K562 treated with DMSO at 1 percent for 48 hours (cell line): Measurements from ENCODE around the gene C2CD4A. TPM values are rescaled to one million over a fixed set of nuclear protein-coding genes. Genes with fewer than 3 reads are reported as not detected.

Experiments used
- total RNA-seq: library from RNA; unstranded; fragments of 300-600 nt; gene quantifications from 2 replicates; pipeline ENCODE4 v1.2.3, GENCODE V29; 2022; ENCODE audit warnings: low replicate concordance; ENCODE audit errors: extremely low read depth

The C2CD4A gene, protein sequence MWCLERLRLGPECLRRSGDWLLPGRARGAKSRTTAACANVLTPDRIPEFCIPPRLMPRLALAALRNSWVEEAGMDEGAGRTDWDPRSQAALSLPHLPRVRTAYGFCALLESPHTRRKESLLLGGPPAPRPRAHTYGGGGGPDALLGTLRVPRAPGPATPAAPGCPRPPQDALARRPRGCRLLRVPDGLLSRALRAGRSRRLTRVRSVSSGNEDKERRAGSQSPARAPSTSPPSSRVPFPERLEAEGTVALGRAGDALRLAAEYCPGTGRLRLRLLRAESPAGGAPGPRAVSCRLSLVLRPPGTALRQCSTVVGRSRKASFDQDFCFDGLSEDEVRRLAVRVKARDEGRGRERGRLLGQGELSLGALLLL
- total RNA-seq = not detected in 2 replicates

DNA sequence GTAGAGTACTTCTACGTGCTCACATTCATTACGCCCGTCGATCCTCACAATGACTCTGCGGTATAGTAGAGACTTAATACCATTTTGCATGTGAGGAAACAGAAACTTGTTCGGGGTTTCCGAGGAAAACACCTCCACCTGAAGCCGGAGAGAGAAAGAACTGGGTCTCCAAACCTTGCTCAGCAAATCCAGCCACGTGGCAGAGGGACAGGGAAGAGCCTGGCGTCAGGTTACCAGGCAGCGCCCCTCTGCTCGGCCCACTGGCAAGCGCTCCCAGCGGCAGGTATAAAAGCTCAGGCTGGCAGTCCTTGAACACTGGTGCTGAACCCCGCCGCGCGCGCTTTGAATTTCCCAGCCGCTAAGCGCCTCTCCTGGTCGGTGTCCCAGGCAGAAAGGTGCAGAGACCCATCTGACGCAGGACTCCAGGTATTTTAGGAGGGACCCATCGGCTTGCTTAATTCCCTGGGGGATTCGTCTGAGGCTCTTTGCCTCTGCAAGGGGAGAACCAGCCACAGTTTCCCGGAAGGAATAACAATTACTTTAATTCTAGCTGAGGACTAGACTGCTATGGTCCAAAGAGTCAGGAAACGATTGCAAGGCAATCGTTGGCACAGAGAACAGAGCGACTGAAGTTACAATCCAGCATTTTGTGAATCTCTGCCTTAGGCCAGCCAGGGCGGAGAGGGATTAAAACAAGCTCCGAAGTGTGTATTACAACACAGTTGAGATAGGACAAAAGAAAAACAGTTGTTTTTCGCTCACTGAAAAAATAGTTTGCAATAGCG, at the start of gene C2CD4A:
Gene C2CD4A, plus strand, starts transcription at position 315 of the 785 bp plus-strand sequence. CDS start 637 bp downstream, outside the sequence.

DNA sequence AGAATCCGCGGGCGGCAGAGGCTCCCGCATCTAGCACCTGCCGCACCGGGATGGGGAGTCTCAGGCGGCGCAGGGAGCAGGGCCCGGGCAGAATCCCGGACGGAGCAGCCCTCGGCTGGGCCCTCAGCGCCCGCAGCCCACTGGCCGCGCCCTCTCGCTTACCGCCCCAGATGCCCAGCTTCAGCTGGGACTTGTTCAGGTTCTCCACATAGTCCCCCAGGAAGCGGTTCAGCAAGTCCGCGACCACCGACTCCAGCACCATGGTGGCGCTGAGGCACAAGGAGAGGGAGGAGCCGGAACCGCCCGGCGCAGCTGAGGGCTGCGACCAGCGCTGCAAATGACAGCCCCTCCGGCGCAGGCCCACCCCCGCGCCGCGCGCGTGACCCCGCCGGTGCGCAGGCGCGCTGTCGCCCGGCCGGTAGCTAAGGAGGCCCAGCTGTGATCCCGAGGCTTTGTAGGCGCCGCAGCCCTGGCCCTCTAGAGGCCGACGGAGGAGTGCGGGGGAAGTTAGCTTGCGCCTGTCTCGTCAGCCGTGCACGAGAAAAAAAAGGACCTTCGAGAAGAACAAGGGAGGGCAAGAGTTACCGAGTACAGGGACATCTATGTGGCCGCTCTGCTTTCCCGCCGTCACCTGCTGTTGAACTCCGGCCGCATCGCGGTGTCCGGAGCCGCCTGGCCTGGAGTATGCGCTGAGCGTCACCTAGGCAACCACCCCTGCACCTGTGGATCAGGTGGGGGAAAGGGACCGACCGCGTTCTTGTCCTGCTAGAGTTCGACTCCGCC, 6.5 kb upstream of the C2CD4A start, which contains the start of gene VPS13C:
Gene VPS13C, minus strand, starts transcription at position 335 of the 783 bp plus-strand sequence. Its CDS starts 73 bp downstream, at position 262.

Other genes starting within 250 kb of the C2CD4A start
- not detected in 2 replicates for gene VPS13C, start 6.5 kb upstream of the C2CD4A start, total RNA-seq
- not detected in 2 replicates for gene C2CD4B, start 98.3 kb downstream of the C2CD4A start, total RNA-seq